Left lung (tissue), 10 donors: ENCODE data around the gene EEF2K. TPM values are rescaled to one million over a fixed set of nuclear protein-coding genes. Genes with fewer than 3 reads are reported as not detected.

Experiments used
- ATAC-seq: fragments of 200-7000 bp; cut with Tn5 transposase; one replicate; pipeline ENCODE4 v1.9.1; 2020; ENCODE audit warnings: moderate library complexity
- DNase-seq, 4 donors: peaks; one replicate each; pipeline ENCODE4 v3.0.0-alpha.2; 2013 to 2020
- H3K27ac ChIP-seq, 2 donors: fragments of 200-600 bp; sonication (generic) in 1 of 2; one replicate each; pipeline versions ENCODE4 v1.5.0 to v1.8.0; 2020 to 2021
- H3K27me3 ChIP-seq, 2 donors: fragments of 200-600 bp; sonication (generic) in 1 of 2; one replicate each; pipeline versions ENCODE4 v1.5.0 to v1.8.0; 2020 to 2021
- H3K36me3 ChIP-seq, 2 donors: fragments of 200-600 bp; sonication (generic) in 1 of 2; one replicate each; pipeline versions ENCODE4 v1.5.0 to v1.8.0; 2020 to 2021
- H3K4me1 ChIP-seq, 2 donors: fragments of 200-600 bp; one replicate each; pipeline ENCODE4 v1.8.0; 2021
- H3K4me3 ChIP-seq, 2 donors: fragments of 200-600 bp; sonication (generic) in 1 of 2; one replicate each; pipeline versions ENCODE4 v1.5.0 to v1.8.0; 2020 to 2021; ENCODE audit warnings: mild to moderate bottlenecking in 1 of 2
- H3K9me3 ChIP-seq, 2 donors: fragments of 200-600 bp; sonication (generic) in 1 of 2; one replicate each; pipeline versions ENCODE4 v1.5.0 to v1.8.0; 2020 to 2021
- intact Hi-C, 2 donors: fragments of 100-400 bp; cut with DNase I; formaldehyde crosslinking; loops; one replicate each; pipeline versions ENCODE4 v1.11.2 to v1.14.2; 2022
- polyA plus RNA-seq, 6 donors: library from polyadenylated mRNA; unstranded; fragments of 120-200 nt; gene quantifications; one replicate each; pipeline ENCODE4 v1.2.1, GENCODE V29; 2013; ENCODE audit not compliant: insufficient read length in 6 of 6
- total RNA-seq, 2 donors: library from RNA; stranded (reverse); fragmentation: NEBNext Ultra II Directional; extraction: Animal tissue kit (Norgen Biotek cat#: 25700); gene quantifications; one replicate each; pipeline ENCODE4 v1.2.1, GENCODE V29; 2021
- TF ChIP-seq, protein P1 (sequence below), 2 donors: fragments of 200-600 bp; sonication (generic) in 1 of 2; IDR thresholded peaks; one replicate each; pipeline versions ENCODE4 v1.5.0 to v1.8.0; 2021; ENCODE audit warnings: antibody characterized with exemption in 2 of 2
- donor health status: DM: no; HTN: yes; CAD: no.
- donor health status: DM: no; HTN: no; CAD: no.

The EEF2K gene
- total and polyA plus RNA-seq, 8 donors, result 21.2 to 32.8 (median 23.7) TPM

- DNase-seq, result no peak
- intact Hi-C loops, result no loop called here
These were observed 131.0 kb downstream of the EEF2K start for GRCh38 chr16:22337045-22337444.

DNA sequence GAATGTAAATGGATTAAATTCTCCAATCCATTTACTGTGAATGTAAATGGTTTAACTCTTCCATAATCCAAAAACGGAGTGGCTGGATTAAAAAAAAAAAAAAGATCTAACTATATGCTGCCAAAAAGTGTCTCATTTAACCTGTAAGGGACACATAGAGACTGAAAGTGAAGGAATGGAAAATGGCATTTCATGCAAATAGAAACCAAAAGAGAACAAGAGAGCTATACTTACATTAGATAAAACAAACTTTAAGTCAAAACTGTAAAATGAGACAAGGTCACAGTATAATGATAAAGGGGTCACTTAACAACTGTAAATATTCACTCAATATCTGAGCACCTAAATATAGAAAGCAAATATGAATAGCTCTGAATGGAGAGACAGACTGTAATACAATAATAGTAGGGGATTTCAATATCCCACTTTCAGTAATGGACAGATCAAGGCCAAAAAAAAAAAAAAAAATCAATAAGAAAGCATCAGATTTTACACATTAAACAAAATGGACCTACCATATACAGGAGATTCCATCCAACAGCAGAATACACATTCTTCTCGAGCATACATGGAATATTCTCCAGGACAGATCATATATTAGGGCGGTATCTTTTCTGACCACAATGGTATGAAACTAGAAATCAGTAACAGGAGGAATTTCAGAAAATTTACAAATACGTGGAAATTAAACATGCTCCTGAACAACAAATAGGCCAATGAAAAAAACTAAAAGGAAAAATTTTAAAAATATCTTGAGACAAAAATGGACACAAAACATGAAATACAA, 132.0 kb downstream of the EEF2K start:
- intact Hi-C loops, result no loop called here
- TF ChIP-seq, protein P1, sequence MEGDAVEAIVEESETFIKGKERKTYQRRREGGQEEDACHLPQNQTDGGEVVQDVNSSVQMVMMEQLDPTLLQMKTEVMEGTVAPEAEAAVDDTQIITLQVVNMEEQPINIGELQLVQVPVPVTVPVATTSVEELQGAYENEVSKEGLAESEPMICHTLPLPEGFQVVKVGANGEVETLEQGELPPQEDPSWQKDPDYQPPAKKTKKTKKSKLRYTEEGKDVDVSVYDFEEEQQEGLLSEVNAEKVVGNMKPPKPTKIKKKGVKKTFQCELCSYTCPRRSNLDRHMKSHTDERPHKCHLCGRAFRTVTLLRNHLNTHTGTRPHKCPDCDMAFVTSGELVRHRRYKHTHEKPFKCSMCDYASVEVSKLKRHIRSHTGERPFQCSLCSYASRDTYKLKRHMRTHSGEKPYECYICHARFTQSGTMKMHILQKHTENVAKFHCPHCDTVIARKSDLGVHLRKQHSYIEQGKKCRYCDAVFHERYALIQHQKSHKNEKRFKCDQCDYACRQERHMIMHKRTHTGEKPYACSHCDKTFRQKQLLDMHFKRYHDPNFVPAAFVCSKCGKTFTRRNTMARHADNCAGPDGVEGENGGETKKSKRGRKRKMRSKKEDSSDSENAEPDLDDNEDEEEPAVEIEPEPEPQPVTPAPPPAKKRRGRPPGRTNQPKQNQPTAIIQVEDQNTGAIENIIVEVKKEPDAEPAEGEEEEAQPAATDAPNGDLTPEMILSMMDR (IDR thresholded peaks at IDR 0.05), result no peak
- Histone ChIP-seq H3K36me3 (peaks cover 0 to 50% of the 10 kb centered on the region in 2 donors), H3K4me3 (no peak overlapping the region), H3K9me3 (peaks cover 0 to 14% of the 10 kb centered on the region in 2 donors), H3K27ac (no peak overlapping the region), H3K4me1 (no peaks in the 10 kb centered on the region), H3K27me3 (no peaks in the 10 kb centered on the region)
- no peak for DNase-seq
- ATAC-seq, result no peak

More at GRCh38 chr16:22337045-22337444, 131.0 kb downstream of the EEF2K start:
- ATAC-seq, result no peak
- H3K4me3 ChIP-seq, result no peak overlapping the region
- H3K36me3 ChIP-seq, result peaks cover 0 to 60% of the 10 kb centered on the region in 2 donors
- no peaks in the 10 kb centered on the region for H3K4me1 ChIP-seq
- no peaks in the 10 kb centered on the region for H3K27me3 ChIP-seq
- TF ChIP-seq, protein P1 (IDR thresholded peaks at IDR 0.05), result no peak
- no peak overlapping the region for H3K27ac ChIP-seq
- H3K9me3 ChIP-seq, result peaks cover 0 to 14% of the 10 kb centered on the region in 2 donors

Other genes with a start within 250 kb of the EEF2K start
- gene PDZD9, start 205.2 kb upstream of the EEF2K start, total RNA-seq, result not detected
- under 1 TPM; 0.13 to 0.68 (median 0.46) TPM for gene PDZD9, start 205.2 kb upstream of the EEF2K start, polyA plus RNA-seq
- gene MOSMO, start 198.2 kb upstream of the EEF2K start, total RNA-seq, result 10 to 100 TPM; 11.7 to 12.7 TPM
- gene MOSMO, start 198.2 kb upstream of the EEF2K start, polyA plus RNA-seq, result 10 to 100 TPM; 24.7 to 31.0 (median 27.0) TPM
- gene VWA3A, start 113.7 kb upstream of the EEF2K start, total RNA-seq, result 1 to 10 TPM in 1 of 2 donors, under 1 TPM in 1; 0.12 to 3.6 TPM
- 1 to 10 TPM; 1.3 to 7.1 (median 6.4) TPM for gene VWA3A, start 113.7 kb upstream of the EEF2K start, polyA plus RNA-seq
- gene SDR42E2, start 43.8 kb upstream of the EEF2K start, total RNA-seq, result under 1 TPM in 1 of 2 donors, not detected in 1; 0.10 TPM
- under 1 TPM; 0.14 to 0.34 (median 0.22) TPM for gene SDR42E2, start 43.8 kb upstream of the EEF2K start, polyA plus RNA-seq
- gene POLR3E, start 91.1 kb downstream of the EEF2K start, total RNA-seq, result 10 to 100 TPM; 29.2 to 44.3 TPM
- gene POLR3E, start 91.1 kb downstream of the EEF2K start, polyA plus RNA-seq, result 10 to 100 TPM; 47.0 to 61.2 (median 54.3) TPM
- gene CDR2, start 168.3 kb downstream of the EEF2K start, total RNA-seq, result 10 to 100 TPM; 17.3 to 18.7 TPM
- 10 to 100 TPM; 25.1 to 33.1 (median 28.8) TPM for gene CDR2, start 168.3 kb downstream of the EEF2K start, polyA plus RNA-seq